ENCODE measurements around the gene F13B.

Gene F13B

GRCh38 chr1:197080323-197080722 lies 13.3 kb upstream of the F13B start:
- no peak overlapping the region for H3K4me3 ChIP-seq (ENCODE audit: low read depth, low read length)
- TF ChIP-seq CTCF (IDR thresholded peaks at IDR 0.05; ENCODE audit: low read depth, low read length): no peak

- no peak for TF ChIP-seq CTCF (IDR thresholded peaks at IDR 0.05; ENCODE audit: low read depth, low read length)
- H3K4me3 ChIP-seq (ENCODE audit: low read depth, low read length): no peak overlapping the region
Measured at GRCh38 chr1:197076585-197076984, 9.5 kb upstream of the F13B start.

- no peak for TF ChIP-seq CTCF (IDR thresholded peaks at IDR 0.05; ENCODE audit: low read depth, low read length)
- H3K4me3 ChIP-seq (ENCODE audit: low read depth, low read length): no peak overlapping the region
Measured at GRCh38 chr1:197073978-197074377, 6.9 kb upstream of the F13B start.

GRCh38 chr1:197067457-197067818 lies 378 bp upstream of the F13B start:
- no peak overlapping the region for H3K4me3 ChIP-seq (ENCODE audit: low read depth, low read length)
- TF ChIP-seq CTCF (IDR thresholded peaks at IDR 0.05; ENCODE audit: low read depth, low read length): no peak

- H3K4me3 ChIP-seq (ENCODE audit: low read depth, low read length): no peak overlapping the region
- TF ChIP-seq CTCF (IDR thresholded peaks at IDR 0.05; ENCODE audit: low read depth, low read length): no peak
Measured at GRCh38 chr1:197066277-197066676, 783 bp downstream of the F13B start.

GRCh38 chr1:197065559-197065958 lies 1.5 kb downstream of the F13B start:
- no peak for TF ChIP-seq CTCF (IDR thresholded peaks at IDR 0.05; ENCODE audit: low read depth, low read length)

GRCh38 chr1:197063212-197063611 lies 3.8 kb downstream of the F13B start:
- TF ChIP-seq CTCF (IDR thresholded peaks at IDR 0.05; ENCODE audit: low read depth, low read length): no peak
- no peak overlapping the region for H3K4me3 ChIP-seq (ENCODE audit: low read depth, low read length)

More at GRCh38 chr1:197065559-197065958, 1.5 kb downstream of the F13B start:
- no peak overlapping the region for H3K4me3 ChIP-seq (ENCODE audit: low read depth, low read length)
